ENCODE results near the gene ETNK2.

The ETNK2 gene

GRCh38 chr1:204126386-204126785 lies 25.5 kb downstream of the ETNK2 start:
- Mint-ChIP-seq H3K27ac (no peak overlapping the region), H3K4me3 (no peak overlapping the region), H3K4me1 (peaks cover 12% of the 10 kb centered on the region), H3K27me3 (no peaks in the 10 kb centered on the region), H3K9me3 (no peaks in the 10 kb centered on the region), H3K36me3 (no peaks in the 10 kb centered on the region)

DNA sequence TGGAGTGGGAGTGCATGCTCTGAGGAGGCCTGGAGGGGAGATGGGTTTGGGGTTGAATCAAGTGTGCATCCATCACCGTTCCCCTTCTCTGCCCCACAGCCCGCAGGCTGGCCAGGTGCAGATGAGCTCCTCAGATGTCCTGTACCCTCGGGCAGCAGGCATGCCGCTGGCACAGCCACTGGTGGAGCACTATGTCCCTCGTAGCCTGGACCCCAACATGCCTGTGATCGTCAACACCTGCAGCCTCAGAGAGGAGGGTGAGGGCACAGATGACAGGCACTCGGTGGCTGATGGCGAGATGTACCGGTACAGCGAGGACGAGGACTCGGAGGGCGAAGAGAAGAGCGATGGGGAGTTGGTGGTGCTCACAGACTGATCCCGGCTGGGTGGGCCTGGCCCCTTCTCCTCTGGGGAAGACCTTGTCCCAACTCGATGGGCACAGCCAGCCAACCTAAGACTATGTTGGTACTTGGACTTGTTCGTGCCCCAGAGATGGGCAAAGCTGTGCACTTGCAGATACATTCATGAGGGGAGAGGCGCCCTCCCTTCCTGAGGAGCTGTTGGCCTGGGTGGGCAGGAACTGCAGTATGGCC lies 26.0 kb downstream of the ETNK2 start:
- Mint-ChIP-seq H3K4me3 (no peak overlapping the region), H3K9me3 (no peaks in the 10 kb centered on the region), H3K27me3 (no peaks in the 10 kb centered on the region), H3K36me3 (no peaks in the 10 kb centered on the region), H3K27ac (no peak overlapping the region), H3K4me1 (peaks cover 12% of the 10 kb centered on the region)

DNA sequence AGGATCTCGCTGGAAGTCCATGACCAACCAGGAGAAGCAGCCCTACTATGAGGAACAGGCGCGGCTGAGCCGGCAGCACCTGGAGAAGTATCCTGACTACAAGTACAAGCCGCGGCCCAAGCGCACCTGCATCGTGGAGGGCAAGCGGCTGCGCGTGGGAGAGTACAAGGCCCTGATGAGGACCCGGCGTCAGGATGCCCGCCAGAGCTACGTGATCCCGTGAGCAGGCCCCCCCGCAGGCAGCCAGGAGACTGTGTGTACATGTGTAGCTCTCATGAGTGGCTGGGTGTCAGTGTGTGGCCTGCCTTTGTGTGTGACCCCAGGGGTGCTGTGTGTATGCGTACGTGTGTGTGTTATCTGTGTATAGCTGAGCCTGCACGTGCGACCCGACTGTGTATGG lies 27.2 kb downstream of the ETNK2 start:
- Mint-ChIP-seq H3K27me3 (no peaks in the 10 kb centered on the region), H3K4me1 (peaks cover 12% of the 10 kb centered on the region), H3K9me3 (no peaks in the 10 kb centered on the region), H3K27ac (no peak overlapping the region), H3K4me3 (no peak overlapping the region), H3K36me3 (no peaks in the 10 kb centered on the region)

GRCh38 chr1:204123376-204123775 lies 28.5 kb downstream of the ETNK2 start:
- no peak overlapping the region for H3K27ac Mint-ChIP-seq
- no peaks in the 10 kb centered on the region for H3K9me3 Mint-ChIP-seq
- no peaks in the 10 kb centered on the region for H3K27me3 Mint-ChIP-seq
- H3K4me1 Mint-ChIP-seq: peaks cover 2% of the 10 kb centered on the region
- no peaks in the 10 kb centered on the region for H3K36me3 Mint-ChIP-seq
- no peak overlapping the region for H3K4me3 Mint-ChIP-seq

DNA sequence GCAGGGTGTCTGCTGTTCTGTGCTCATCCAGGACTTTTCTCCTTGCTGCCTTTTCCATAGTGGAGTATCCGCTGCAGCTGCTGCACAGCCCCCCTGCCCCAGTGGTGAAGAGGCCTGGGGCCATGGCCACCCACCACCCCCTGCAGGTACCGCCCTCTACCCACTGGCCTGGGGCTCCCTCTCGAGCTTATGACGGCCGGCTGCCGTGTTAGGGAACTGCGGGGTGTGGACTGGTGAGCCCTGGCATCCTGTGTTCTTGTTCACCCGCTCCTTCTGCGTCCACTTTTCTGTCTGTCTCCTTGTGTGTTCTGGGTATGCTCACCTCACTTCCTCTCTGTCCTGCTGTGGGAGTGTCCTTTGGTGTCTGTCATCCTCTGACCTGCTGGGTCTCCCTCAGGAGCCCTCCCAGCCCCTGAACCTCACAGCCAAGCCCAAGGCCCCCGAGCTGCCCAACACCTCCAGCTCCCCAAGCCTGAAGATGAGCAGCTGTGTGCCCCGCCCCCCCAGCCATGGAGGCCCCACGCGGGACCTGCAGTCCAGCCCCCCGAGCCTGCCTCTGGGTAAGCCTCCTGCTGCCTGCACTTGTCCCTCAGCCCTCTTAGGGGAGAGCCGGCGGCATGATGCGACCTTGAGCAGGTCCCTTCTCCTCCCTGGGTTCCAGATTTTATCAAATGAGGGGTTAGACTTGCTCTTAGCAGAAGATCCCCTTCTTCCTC lies 29.8 kb downstream of the ETNK2 start:
- Mint-ChIP-seq H3K4me1 (no peaks in the 10 kb centered on the region), H3K27ac (no peak overlapping the region), H3K27me3 (no peaks in the 10 kb centered on the region), H3K36me3 (no peaks in the 10 kb centered on the region), H3K4me3 (no peak overlapping the region), H3K9me3 (no peaks in the 10 kb centered on the region)

DNA sequence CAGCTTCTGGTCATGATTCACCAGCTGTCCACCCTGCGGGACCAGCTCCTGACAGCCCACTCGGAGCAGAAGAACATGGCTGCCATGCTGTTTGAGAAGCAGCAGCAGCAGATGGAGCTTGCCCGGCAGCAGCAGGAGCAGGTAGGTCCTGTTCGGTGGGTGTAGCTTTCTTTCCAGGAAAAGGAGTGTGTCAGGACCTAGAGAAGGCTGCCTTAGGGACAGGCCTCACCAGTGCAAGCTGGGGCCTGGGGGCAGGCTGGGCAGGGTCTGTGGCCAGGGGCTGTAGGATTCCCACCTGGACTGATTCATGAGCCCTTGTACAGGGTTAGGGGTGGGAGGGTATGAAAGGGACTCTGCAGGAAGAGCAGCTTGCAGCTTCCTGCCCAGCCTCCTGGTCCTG lies 35.3 kb downstream of the ETNK2 start:
- Mint-ChIP-seq H3K4me1 (no peaks in the 10 kb centered on the region), H3K4me3 (no peak overlapping the region), H3K27me3 (no peaks in the 10 kb centered on the region), H3K36me3 (no peaks in the 10 kb centered on the region), H3K27ac (no peak overlapping the region), H3K9me3 (no peaks in the 10 kb centered on the region)

GRCh38 chr1:204115116-204115515 lies 36.7 kb downstream of the ETNK2 start:
- Mint-ChIP-seq H3K27me3 (no peaks in the 10 kb centered on the region), H3K4me3 (no peak overlapping the region), H3K27ac (no peak overlapping the region), H3K9me3 (no peaks in the 10 kb centered on the region), H3K36me3 (no peaks in the 10 kb centered on the region), H3K4me1 (no peaks in the 10 kb centered on the region)

GRCh38 chr1:204114606-204115005 lies 37.2 kb downstream of the ETNK2 start:
- no peaks in the 10 kb centered on the region for H3K27me3 Mint-ChIP-seq
- no peak overlapping the region for H3K4me3 Mint-ChIP-seq
- H3K27ac Mint-ChIP-seq: no peak overlapping the region
- no peaks in the 10 kb centered on the region for H3K9me3 Mint-ChIP-seq
- no peaks in the 10 kb centered on the region for H3K4me1 Mint-ChIP-seq
- no peaks in the 10 kb centered on the region for H3K36me3 Mint-ChIP-seq

- Mint-ChIP-seq H3K4me1 (no peaks in the 10 kb centered on the region), H3K27ac (no peak overlapping the region), H3K4me3 (no peak overlapping the region), H3K36me3 (no peaks in the 10 kb centered on the region), H3K27me3 (no peaks in the 10 kb centered on the region), H3K9me3 (no peaks in the 10 kb centered on the region)
Measured at GRCh38 chr1:204113896-204114295, 37.9 kb downstream of the ETNK2 start.

GRCh38 chr1:204112876-204113730 lies 38.7 kb downstream of the ETNK2 start:
- Mint-ChIP-seq H3K27me3 (no peaks in the 10 kb centered on the region), H3K4me3 (no peak overlapping the region), H3K36me3 (no peaks in the 10 kb centered on the region), H3K9me3 (no peaks in the 10 kb centered on the region), H3K4me1 (no peaks in the 10 kb centered on the region), H3K27ac (no peak overlapping the region)

DNA sequence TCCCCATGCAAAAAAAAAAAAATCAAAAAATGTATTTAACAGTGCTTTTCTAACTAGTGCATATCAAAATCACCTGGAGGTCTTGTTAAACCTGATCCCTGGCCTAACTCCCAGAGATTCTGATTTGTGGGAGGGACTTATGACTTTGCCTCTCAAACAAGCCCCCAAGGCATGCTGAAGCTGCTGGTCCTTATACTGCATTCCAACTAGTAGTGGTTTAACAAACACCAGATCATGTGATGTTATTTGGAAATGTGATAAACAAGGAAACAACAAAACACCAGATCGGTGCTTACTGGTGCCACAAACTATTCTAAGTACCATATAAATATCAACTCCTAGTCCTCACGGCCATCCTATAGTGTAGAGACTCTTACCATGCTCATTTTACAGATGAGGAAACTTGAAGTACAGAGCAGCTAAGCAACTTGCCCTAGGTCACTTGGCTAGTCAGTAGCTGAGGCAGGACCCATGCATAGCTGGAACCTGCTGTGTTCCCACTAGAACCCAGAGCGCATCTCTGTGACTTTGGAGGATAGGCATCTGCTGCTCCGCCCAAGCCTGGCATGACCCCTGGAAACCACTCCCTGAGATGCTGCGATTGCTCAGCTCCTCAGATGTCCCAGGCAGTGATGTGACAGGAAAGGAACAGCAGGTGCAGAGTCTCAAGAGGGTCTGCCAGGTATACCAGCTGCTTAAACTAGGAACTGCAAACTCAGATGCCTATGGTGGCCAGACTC lies 40.8 kb downstream of the ETNK2 start:
- no peaks in the 10 kb centered on the region for H3K4me1 Mint-ChIP-seq
- H3K9me3 Mint-ChIP-seq: no peaks in the 10 kb centered on the region
- no peaks in the 10 kb centered on the region for H3K27me3 Mint-ChIP-seq
- no peak overlapping the region for H3K4me3 Mint-ChIP-seq
- no peak overlapping the region for H3K27ac Mint-ChIP-seq
- no peaks in the 10 kb centered on the region for H3K36me3 Mint-ChIP-seq

- no peaks in the 10 kb centered on the region for H3K27me3 Mint-ChIP-seq
- no peak overlapping the region for H3K4me3 Mint-ChIP-seq
- no peak overlapping the region for H3K27ac Mint-ChIP-seq
- H3K4me1 Mint-ChIP-seq: peaks cover 8% of the 10 kb centered on the region
- no peaks in the 10 kb centered on the region for H3K36me3 Mint-ChIP-seq
- H3K9me3 Mint-ChIP-seq: no peaks in the 10 kb centered on the region
Measured at GRCh38 chr1:204108312-204109141, 43.3 kb downstream of the ETNK2 start.

DNA sequence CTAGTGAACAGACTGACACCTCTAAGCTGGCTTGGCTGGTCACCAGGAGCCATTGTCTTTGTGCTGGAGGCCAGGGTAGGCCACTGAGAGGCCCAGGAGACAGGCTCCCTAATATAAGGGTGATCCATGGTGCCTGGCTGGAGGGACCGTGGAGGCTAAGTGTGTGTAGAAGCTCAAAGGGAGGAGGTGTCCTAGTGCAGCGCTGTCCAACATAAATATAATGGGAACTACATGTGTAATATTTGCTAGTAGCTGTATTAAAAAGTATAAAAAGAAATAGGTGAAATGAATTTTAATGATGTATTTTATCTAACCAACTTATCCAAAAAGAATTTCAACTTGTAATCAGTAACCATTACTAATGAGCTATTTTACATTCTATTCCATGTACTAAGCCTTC lies 44.0 kb downstream of the ETNK2 start:
- Mint-ChIP-seq H3K27me3 (no peaks in the 10 kb centered on the region), H3K4me1 (peaks cover 10% of the 10 kb centered on the region), H3K9me3 (no peaks in the 10 kb centered on the region), H3K4me3 (no peak overlapping the region), H3K36me3 (no peaks in the 10 kb centered on the region), H3K27ac (no peak overlapping the region)

- Mint-ChIP-seq H3K27me3 (no peaks in the 10 kb centered on the region), H3K27ac (no peak overlapping the region), H3K36me3 (no peaks in the 10 kb centered on the region), H3K4me3 (no peak overlapping the region), H3K9me3 (no peaks in the 10 kb centered on the region), H3K4me1 (peaks cover 18% of the 10 kb centered on the region)
Measured at GRCh38 chr1:204106825-204107224, 45.0 kb downstream of the ETNK2 start.

DNA sequence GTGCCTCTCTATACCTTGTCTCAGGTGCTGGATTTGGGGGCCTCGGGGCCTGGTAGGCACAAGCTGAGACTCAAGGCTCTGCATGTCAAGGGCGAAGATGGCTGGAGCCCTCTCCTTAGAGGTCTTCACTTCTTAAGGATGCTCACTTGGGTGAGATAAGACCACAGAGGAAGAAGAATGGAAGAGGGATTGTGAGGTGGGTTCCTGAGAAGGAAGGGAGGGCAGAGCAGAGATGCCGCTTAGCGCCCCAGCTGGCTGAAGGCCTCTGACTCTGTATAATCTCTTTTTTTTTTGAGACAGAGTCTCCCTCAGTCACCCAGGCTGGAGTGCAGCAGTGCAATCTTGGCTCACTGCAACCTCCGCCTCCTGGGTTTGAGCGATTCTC lies 46.7 kb downstream of the ETNK2 start:
- Mint-ChIP-seq H3K27ac (peak overlapping the region; percentile 38), H3K36me3 (no peaks in the 10 kb centered on the region), H3K9me3 (no peaks in the 10 kb centered on the region), H3K27me3 (no peaks in the 10 kb centered on the region), H3K4me1 (peaks cover 18% of the 10 kb centered on the region), H3K4me3 (no peak overlapping the region)

Data from activated naive CD4-positive, alpha-beta T cell treated with anti-CD3 and anti-CD28 coated beads, Interleukin-2, amount 50 U/mL, for 24 hours (primary cell).